Lung (tissue), 12 donors: ENCODE results near the gene OSBPL3. TPM values are rescaled to one million over a fixed set of nuclear protein-coding genes. Genes with fewer than 3 reads are reported as not detected.
A peak's percentile ranks its signal among the peaks of the same experiment; 100 is the strongest.

Source experiments
- ATAC-seq: fragments of 200-7000 bp; cut with Tn5 transposase; one replicate; pipeline ENCODE4 v1.9.1; 2020; ENCODE audit warnings: moderate number of reproducible peaks; ENCODE audit not compliant: insufficient read depth, low FRiP score
- DNase-seq, 3 donors: peaks; one replicate each; pipeline ENCODE4 v3.0.0-alpha.2; 2013 to 2017
- H3K27ac ChIP-seq, 2 donors: one replicate each; pipeline ENCODE4 v1.5.1; 2013; ENCODE audit warnings: mild to moderate bottlenecking in 2 of 2, moderate library complexity in 2 of 2, control low read depth in 1 of 2, inconsistent platforms in 1 of 2, low read depth in 1 of 2, low read length in 1 of 2
- H3K27me3 ChIP-seq, 3 donors: one replicate each; pipeline ENCODE4 v1.5.1; 2013; ENCODE audit warnings: low read length in 2 of 3; ENCODE audit not compliant: control insufficient read depth in 3 of 3, insufficient read depth in 3 of 3
- H3K36me3 ChIP-seq, 4 donors: one replicate each; pipeline ENCODE4 v1.5.1; 2013; ENCODE audit warnings: low read length in 4 of 4, mild to moderate bottlenecking in 1 of 4, moderate library complexity in 1 of 4; ENCODE audit not compliant: control insufficient read depth in 4 of 4, insufficient read depth in 4 of 4
- H3K4me1 ChIP-seq, 5 donors: one replicate each; pipeline ENCODE4 v1.5.1; 2013; ENCODE audit warnings: low read length in 5 of 5, mild to moderate bottlenecking in 2 of 5, moderate library complexity in 1 of 5; ENCODE audit not compliant: control insufficient read depth in 5 of 5, insufficient read depth in 5 of 5
- H3K4me3 ChIP-seq: one replicate; pipeline ENCODE4 v1.5.1; 2013; ENCODE audit warnings: mild to moderate bottlenecking, control low read depth, moderate library complexity
- H3K9ac ChIP-seq, 2 donors: one replicate each; pipeline ENCODE4 v1.5.1; 2013; ENCODE audit warnings: low read length in 2 of 2, control low read depth in 1 of 2; ENCODE audit not compliant: insufficient read depth in 1 of 2
- H3K9me3 ChIP-seq, 4 donors: one replicate each; pipeline ENCODE4 v1.5.1; 2013; ENCODE audit warnings: low read length in 3 of 4, mild to moderate bottlenecking in 1 of 4, moderate library complexity in 1 of 4; ENCODE audit not compliant: control insufficient read depth in 4 of 4, insufficient read depth in 3 of 4
- CTCF ChIP-seq: IDR thresholded peaks from 2 replicates; pipeline ENCODE4 v1.5.1; 2012; ENCODE audit warnings: mild to moderate bottlenecking; ENCODE audit errors: control extremely low read depth, extremely low read depth
- WGBS, 2 donors: extraction: QIAGEN DNeasy Blood & Tissue Kit; methylation state at CpG; one replicate each; pipeline ENCODE4 v1.1.7; 2013; 5-methylcytosine and 5-hydroxymethylcytosine counted together
- polyA plus RNA-seq, 2 donors: library from polyadenylated mRNA; stranded (reverse); fragments of 200-250 nt; gene quantifications; one replicate each; pipeline ENCODE4 v1.2.1, GENCODE V29; 2013
- total RNA-seq, 2 donors: library from RNA; depleted of rRNA in 1 of 2; stranded (reverse); fragments of >200 nt in 1 of 2; gene quantifications; one replicate each; pipeline ENCODE4 v1.2.1, GENCODE V29; 2014 to 2021
- donor health status: control.
- donor health status: control.
- donor health status: Bipolar disorder and iron deficiency.
- donor health status: healthy.
- donor health status: DM: yes; HTN: yes; CAD: no.

The OSBPL3 gene
- total and polyA plus RNA-seq, 4 donors = 8.6 to 32.0 (median 20.4) TPM

- peak; percentile 78 for TF ChIP-seq CTCF
- ATAC-seq (peak; percentile 80), DNase-seq (peak; percentile 58 to 72 (median 69))
- Histone ChIP-seq H3K9me3 (no peaks in the 10 kb centered on the region), H3K36me3 (peaks cover 0 to 6% (median 0%) of the 10 kb centered on the region in 4 donors), H3K4me1 (peaks cover 0 to 4% (median 0%) of the 10 kb centered on the region in 5 donors), H3K4me3 (no peak overlapping the region), H3K9ac (no peak overlapping the region), H3K27ac (no peak overlapping the region), H3K27me3 (no peaks in the 10 kb centered on the region)
- 50 to 52% methylated on average over 4 of the region's 4 CpGs for WGBS, 2 donors
Observed at GRCh38 chr7:24812305-24812945, 167.6 kb downstream of the OSBPL3 start.

GRCh38 chr7:24808518-24808917 is 171.5 kb downstream of the OSBPL3 start:
- Histone ChIP-seq H3K9ac (no peak overlapping the region), H3K9me3 (no peaks in the 10 kb centered on the region), H3K27ac (no peak overlapping the region), H3K4me3 (no peak overlapping the region), H3K36me3 (peaks cover 0 to 3% (median 0%) of the 10 kb centered on the region in 4 donors), H3K4me1 (peaks cover 0 to under 1% (median 0%) of the 10 kb centered on the region in 5 donors), H3K27me3 (no peaks in the 10 kb centered on the region)
- ATAC-seq (no peak), DNase-seq (no peak)
- no peak for TF ChIP-seq CTCF
- WGBS, 2 donors = 92 to 95% methylated on average over 6 of the region's 6 CpGs

GRCh38 chr7:24802300-24802699 is 177.7 kb downstream of the OSBPL3 start:
- peaks cover 0 to 3% (median 0%) of the 10 kb centered on the region in 3 donors for H3K27me3 ChIP-seq
- H3K9me3 ChIP-seq = no peaks in the 10 kb centered on the region
- H3K36me3 ChIP-seq = peaks cover 0 to 7% (median 2%) of the 10 kb centered on the region in 4 donors
- H3K27ac ChIP-seq = no peak overlapping the region
- 91 to 95% methylated on average over 5 of the region's 5 CpGs for WGBS, 2 donors
- no peak for ATAC-seq
- no peak overlapping the region for H3K4me3 ChIP-seq
- no peak for DNase-seq
- no peak for TF ChIP-seq CTCF
- H3K4me1 ChIP-seq = no peaks in the 10 kb centered on the region
- H3K9ac ChIP-seq = no peak overlapping the region

GRCh38 chr7:24801883-24802282 is 178.1 kb downstream of the OSBPL3 start:
- DNase-seq (no peak), ATAC-seq (no peak)
- TF ChIP-seq CTCF = no peak
- Histone ChIP-seq H3K27ac (no peak overlapping the region), H3K4me3 (no peak overlapping the region), H3K9ac (no peak overlapping the region), H3K4me1 (no peaks in the 10 kb centered on the region), H3K9me3 (no peaks in the 10 kb centered on the region), H3K27me3 (peaks cover 0 to 3% (median 0%) of the 10 kb centered on the region in 3 donors), H3K36me3 (peaks cover 0 to 7% (median 2%) of the 10 kb centered on the region in 4 donors)
- 95% methylated on average over 2 of the region's 2 CpGs for WGBS, 2 donors
